ENCODE measurements around the gene SURF4.
"Not testable (repeated sequence)": the region's sequence is repeated elsewhere in the genome, so short reads cannot be mapped to it uniquely, and the experiment has no call there.

Gene SURF4

GRCh38 chr9:133351526-133351907 lies 24.3 kb downstream of the SURF4 start:
- DNase-seq, result no peak

GRCh38 chr9:133349965-133350616 lies 25.8 kb downstream of the SURF4 start:
- DNase-seq, result no peak

GRCh38 chr9:133348718-133349573 lies 26.9 kb downstream of the SURF4 start:
- no peak for DNase-seq

GRCh38 chr9:133347985-133348717 lies 27.7 kb downstream of the SURF4 start, which contains the start of the genes MED22 and RPL7A:
Gene MED22, minus strand, starts transcription at chr9:133348131. Its CDS starts 1,469 bp downstream, at chr9:133346662.
Gene RPL7A, plus strand, starts transcription at chr9:133348218. Its CDS starts 26 bp downstream, at chr9:133348244.
- peak; percentile 95 for DNase-seq

DNA sequence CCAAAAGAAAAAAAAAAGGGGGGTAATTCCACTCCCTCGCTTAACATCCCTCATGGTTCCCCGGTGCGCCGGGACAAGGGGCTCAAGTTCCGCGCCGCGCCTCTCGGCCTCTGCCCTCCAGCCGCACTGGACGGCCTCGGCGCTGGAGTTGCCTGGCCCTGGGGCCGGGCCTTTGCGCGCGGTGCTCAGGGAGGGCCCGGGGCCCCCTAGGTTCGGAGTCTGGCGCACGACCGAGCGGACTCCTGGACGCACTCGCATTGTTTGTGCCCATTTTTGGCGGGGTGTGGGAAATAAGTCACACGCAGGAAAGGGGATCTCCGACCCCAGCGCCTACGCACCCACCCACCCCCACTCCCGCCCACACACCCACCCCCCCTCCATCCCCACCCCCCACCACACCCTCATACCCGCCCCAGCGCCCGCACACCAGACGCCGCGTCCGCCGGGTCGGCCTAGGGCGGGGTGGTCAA lies 28.3 kb downstream of the SURF4 start:
- DNase-seq, result peak; percentile 67

- no peak for DNase-seq
Measured at GRCh38 chr9:133346021-133346785, 29.7 kb downstream of the SURF4 start.

GRCh38 chr9:133345596-133345995 lies 30.3 kb downstream of the SURF4 start:
- DNase-seq, result no peak

DNA sequence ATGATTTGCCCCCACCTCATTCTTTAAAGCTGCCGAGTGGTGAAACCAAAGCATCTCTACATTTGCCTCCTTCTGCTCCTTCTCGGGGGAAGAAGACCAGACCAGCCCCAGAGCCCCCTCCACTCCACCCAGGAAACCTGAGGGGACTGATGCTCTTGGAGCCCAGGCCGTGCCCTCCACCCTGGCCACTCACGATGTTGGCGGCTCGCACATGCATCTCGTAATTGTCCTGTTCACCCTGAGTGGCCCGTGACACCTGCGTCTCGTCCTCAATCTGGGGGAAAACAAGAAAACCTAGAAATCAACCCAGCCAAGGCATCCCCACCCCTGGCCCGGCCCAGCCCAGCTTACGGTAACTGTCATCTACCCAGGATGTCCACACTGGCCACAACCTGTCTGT lies 30.9 kb downstream of the SURF4 start:
- no peak for DNase-seq

DNA sequence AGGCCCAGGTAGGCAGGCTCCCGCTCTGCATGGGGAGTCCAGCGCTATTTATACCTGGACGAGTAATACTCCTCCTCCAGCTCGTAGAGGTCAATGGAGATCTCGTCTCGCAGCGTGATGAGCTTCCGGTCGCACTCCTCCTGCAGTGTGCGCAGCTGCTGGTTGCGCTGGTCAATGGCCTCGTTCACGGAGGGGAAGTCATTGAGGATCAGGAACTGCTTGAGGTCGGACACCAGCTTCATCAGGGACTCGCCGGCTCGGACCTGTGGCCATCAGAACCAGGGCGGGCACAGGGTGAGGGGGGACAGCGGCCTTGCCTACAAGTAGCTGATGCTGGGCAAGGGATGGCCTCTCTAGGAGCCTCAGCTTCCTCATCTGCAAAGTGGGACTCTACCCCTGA lies 31.8 kb downstream of the SURF4 start:
- no peak for DNase-seq

DNA sequence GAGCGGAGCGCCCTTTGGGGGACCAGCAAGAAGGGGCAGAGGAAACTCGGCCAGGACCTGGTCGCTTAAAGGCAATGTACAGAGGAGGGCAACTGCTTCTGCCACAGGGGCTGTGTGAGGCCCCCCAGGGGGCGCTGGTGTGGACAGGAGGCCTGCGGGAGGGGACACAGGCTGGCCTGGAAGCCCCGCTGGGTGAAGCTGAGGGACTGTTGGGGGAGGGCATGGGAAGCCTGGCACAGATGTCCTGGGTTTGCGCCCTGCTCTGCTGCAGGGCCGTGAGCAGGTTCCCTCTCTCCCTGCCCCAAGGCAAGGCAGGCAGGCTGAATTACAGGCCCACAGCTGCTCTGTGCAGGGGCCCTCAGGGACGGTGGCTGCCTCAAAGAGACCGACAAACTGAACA lies 33.3 kb downstream of the SURF4 start:
- no peak for DNase-seq

DNA sequence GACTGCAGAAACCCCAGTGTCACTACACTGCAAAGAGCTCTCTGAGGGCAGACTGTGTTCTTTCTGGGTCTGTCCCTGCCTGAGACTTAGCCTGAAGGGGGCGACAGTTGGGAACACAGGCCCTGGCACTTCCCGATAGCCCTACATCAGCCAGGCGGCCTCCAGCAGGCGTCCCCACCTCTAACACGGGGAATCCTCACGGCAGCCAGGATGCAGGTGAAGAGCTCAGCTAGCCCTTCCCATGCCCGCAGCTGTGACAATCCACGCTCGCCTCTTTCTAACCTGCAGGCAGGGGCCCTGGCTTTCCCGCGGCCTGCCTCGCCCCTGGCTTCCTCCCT lies 33.8 kb downstream of the SURF4 start:
- no peak for DNase-seq

DNA sequence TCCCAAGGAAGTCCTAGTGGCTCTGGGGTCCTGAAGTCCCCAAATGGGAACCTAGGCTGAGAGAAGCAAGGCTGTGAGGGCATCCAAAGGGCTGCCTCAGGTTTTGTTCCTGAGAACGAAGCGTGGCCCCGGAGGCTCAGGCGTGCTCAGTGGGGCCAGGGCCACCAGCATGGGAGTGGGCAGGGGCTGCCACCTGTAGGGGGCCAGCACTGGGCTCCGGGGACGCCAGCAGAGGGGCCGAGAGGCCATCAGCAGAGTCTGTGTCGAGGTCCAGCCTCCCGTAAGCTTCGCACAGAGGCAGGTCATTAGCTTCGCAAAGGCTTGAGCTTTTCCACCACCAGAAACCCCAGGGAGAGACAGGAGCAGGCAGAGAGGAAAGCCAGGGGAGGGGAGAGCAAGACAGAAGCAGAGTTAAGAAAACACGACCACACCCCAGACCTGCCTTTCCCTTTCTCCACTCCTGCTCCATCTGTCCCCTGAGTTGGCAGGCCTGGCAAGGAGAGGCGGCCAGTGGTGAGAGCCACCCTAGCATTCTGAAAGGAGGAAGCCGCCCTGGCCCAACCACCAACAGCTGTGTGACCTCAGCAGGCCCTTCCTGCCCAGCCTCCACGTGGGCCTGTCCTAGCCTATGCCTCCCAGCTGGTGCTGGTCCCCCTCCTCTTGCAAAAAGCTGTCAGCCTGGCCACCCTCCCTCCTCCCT lies 34.3 kb downstream of the SURF4 start:
- DNase-seq, result no peak

DNA sequence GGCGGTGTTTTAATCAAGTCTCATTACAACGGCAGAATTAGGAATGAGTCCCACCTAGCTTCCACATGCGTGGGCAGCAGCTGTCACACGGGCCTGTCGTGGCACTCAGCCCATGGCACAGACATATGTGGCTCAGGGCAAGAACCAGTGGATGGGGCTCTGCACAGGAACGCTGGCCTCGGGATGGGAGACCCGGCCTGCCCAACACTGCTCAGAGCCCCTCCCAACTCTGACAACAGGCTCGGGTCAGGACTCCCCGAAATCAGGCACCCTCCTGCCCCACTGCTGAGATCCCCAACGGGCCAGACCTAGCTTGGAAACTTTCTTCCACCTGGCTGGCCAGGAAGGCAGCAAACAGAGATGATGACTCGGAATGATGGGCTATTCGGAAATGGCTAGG lies 34.9 kb downstream of the SURF4 start:
- no peak for DNase-seq

DNA sequence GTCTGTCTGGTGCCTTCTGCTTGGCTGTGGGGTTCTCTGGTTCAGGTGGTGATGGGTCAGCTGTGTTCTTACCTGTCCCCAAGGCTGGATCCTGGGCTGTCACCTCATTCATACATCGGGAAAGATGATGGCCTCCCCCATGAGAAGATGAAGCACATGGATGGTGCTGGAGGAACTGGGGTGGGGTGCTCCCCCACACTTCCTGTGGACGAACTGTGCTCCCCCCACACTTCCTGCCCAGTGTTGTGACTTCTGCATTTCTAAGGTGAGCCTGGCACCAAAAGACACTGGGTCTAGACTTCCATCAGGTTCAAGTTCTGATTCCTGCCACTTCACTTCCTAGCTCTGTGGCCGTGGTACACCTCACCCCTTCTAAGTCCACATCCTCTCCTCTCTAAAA lies 35.6 kb downstream of the SURF4 start:
- no peak for DNase-seq

GRCh38 chr9:133339641-133340040 lies 36.2 kb downstream of the SURF4 start:
- DNase-seq, result no peak

DNA sequence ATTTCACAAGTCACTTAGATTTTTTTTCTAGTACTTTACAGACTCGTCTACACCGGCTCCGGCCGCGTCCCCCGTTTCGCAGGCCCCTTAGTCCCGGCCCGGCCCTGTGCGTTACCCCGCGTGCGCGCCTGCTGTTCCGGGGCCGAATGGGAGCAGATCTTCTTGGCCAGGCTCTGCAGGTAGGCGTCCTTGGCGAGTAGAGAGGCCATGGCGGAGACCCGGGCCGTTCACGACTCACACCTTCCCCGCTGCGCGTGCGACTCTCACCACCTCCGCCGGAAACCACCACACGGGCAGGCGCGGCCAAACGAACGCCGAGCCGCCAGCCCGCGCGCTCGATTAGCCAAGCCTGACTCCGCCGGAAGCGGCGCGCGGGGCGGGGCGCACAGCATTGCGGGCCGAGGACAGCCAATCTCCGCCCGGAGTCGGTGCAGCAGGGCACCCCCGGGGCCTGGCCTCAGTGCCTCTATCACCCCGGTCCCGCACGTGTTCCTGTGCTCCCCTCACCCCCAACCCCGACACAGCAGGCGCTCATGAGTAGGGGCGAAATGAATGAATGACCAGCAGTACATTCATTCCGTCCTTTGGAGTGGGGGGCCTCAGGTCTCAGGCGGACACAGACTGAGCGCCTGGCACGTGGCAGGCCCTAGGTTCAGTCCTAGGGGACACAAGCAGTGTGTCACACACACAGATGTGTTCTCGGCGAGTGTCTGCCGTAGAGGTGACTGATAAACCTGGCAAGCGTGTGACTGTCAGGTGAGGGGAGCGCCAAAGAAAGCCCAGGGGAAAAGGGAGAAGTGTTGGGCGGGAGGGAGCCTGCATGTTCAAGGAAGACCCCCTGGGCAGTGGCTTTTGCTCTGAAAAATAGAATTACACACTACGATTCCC lies 39.7 kb downstream of the SURF4 start, which contains the start of gene SURF6:
Gene SURF6 (minus strand): TSS at position 265 of the 888 bp plus-strand sequence. CDS start 56 bp downstream, at position 209.
- peak; percentile 94 for DNase-seq

GRCh38 chr9:133334888-133335287 lies 41.0 kb downstream of the SURF4 start:
- not testable (repeated sequence) for DNase-seq

DNA sequence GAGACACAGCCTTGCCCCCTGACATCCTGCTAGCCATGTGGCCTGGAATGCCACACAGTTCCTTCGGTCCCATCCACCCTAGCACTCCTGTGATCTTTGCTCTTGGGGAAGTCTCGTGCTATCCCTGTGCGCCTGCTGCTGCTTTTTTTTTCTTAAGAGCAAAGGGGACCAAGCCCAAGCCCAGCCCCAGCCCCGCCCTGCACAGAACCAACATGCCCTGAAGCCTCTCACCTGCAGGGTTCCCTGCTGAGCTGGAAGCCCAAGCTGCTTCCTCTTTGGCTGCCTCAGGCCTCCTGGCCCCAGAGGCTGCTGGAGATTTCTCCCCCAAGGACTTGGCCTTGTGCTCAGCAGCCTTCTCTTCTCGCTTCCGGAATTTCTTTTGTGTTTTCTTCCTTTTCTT lies 41.7 kb downstream of the SURF4 start:
- DNase-seq, result no peak

DNA sequence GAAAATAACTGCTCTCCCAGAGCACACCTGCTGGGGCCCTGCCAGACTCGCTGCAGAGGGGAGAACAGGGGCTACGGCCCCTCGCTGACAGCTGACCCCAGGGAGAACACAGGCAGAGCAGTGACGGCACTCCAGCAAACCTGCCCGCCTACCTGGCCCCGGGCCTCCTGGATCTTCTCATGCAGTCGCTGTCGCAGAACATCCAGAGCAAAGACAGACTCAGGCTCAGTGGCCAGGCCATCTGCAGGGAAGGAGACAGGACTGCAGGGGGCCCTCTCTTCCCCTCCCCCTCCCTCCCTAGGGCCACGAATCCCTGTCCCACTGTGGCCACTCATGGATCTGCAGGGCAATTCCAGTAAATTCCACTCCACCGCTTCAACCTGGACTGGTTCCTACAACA lies 42.3 kb downstream of the SURF4 start:
- DNase-seq, result no peak

- DNase-seq, result no peak
Measured at GRCh38 chr9:133333011-133333410, 42.8 kb downstream of the SURF4 start.

- no peak for DNase-seq
Measured at GRCh38 chr9:133332381-133332730, 43.5 kb downstream of the SURF4 start.

Measured in CD4-positive, alpha-beta T cell treated with Interleukin-10 for 1 hour (primary cell).